Bronchus fibroblast of lung (primary cell): ENCODE data around the gene SPINK5. TPM values are rescaled to one million over a fixed set of nuclear protein-coding genes. Genes with fewer than 3 reads are reported as not detected.

ENCODE experiments used
- total RNA-seq: library from RNA; depleted of rRNA; stranded (reverse); fragments of >200 nt; gene quantifications from 2 replicates; pipeline ENCODE4 v1.2.3, GENCODE V29; 2015

SPINK5 gene
- total RNA-seq = not detected in 2 replicates

GRCh38 chr5:148063861-148064260, at the start of gene SPINK5:
Gene SPINK5, plus strand, starts transcription at chr5:148063980. Its CDS starts 65 bp downstream, at chr5:148064045.

GRCh38 chr5:148168246-148168645, 104.5 kb downstream of the SPINK5 start, which contains the start of gene SPINK14:
Gene SPINK14, plus strand, starts transcription at chr5:148168546. Its CDS starts 1,187 bp downstream, at chr5:148169733.

Other genes with a start within 250 kb of the SPINK5 start
- gene SPINK1, start 232.3 kb upstream of the SPINK5 start, total RNA-seq = not detected in 2 replicates
- gene SCGB3A2, start 185.3 kb upstream of the SPINK5 start, total RNA-seq = not detected in 2 replicates
- not detected in 2 replicates for gene C5orf46, start 157.4 kb upstream of the SPINK5 start, total RNA-seq
- not detected in 2 replicates for gene SPINK14, start 104.6 kb downstream of the SPINK5 start, total RNA-seq
- not detected in 2 replicates for gene SPINK6, start 139.1 kb downstream of the SPINK5 start, total RNA-seq
- gene MARCOL, start 174.5 kb downstream of the SPINK5 start, total RNA-seq = not detected in 2 replicates
- gene SPINK13, start 204.8 kb downstream of the SPINK5 start, total RNA-seq = not detected in 2 replicates
- gene SPINK7, start 248.4 kb downstream of the SPINK5 start, total RNA-seq = not detected in 2 replicates